A549 (cell line): ENCODE measurements around the gene GOLGA3.

Source experiments
- CTCF ChIP-seq: fragments of >200 bp; sonication (Bioruptor Twin); formaldehyde crosslinking; IDR thresholded peaks from 3 replicates; pipeline ENCODE4 v1.5.1; 2016
- EP300 ChIP-seq, 2 experiments: fragments of >200 bp; sonication (Bioruptor Twin); formaldehyde crosslinking; IDR thresholded peaks; 2 replicates in 1 of 2; 3 replicates in 1 of 2; pipeline ENCODE4 v1.6.1; 2016 to 2017
- HEYL ChIP-seq: fragments of 250-450 bp; sonication (Bioruptor Pico); IDR thresholded peaks from 2 replicates; pipeline ENCODE4 v1.8.0; 2021; ENCODE audit warnings: mild to moderate bottlenecking, moderate library complexity
- HOXA7 ChIP-seq: fragments of 250-450 bp; sonication (Bioruptor Pico); IDR thresholded peaks from 2 replicates; pipeline ENCODE4 v1.5.0; 2020; ENCODE audit warnings: mild to moderate bottlenecking, moderate library complexity
- JUNB ChIP-seq: fragments of >200 bp; sonication (Bioruptor Twin); formaldehyde crosslinking; IDR thresholded peaks from 2 replicates; pipeline ENCODE4 v1.6.1; 2016
- KDM1A ChIP-seq: fragments of 200-600 bp; sonication (generic); IDR thresholded peaks from 2 replicates; pipeline ENCODE4 v1.6.1; 2016; ENCODE audit warnings: low read depth, mild to moderate bottlenecking
- KDM5A ChIP-seq: fragments of 200-600 bp; sonication (generic); IDR thresholded peaks from 2 replicates; pipeline ENCODE4 v1.6.1; 2016; ENCODE audit warnings: antibody characterized with exemption, mild to moderate bottlenecking
- NPAS2 ChIP-seq: fragments of 250-450 bp; sonication (Bioruptor Pico); IDR thresholded peaks from 2 replicates; pipeline ENCODE4 v1.8.0; 2022; ENCODE audit warnings: mild to moderate bottlenecking, moderate library complexity, borderline replicate concordance
- POLR2A ChIP-seq: IDR thresholded peaks from 2 replicates; pipeline ENCODE4 v1.6.1; 2012; ENCODE audit warnings: mild to moderate bottlenecking, low read length
- RAD21 ChIP-seq, 2 experiments: fragments of >200 bp in 1 of 2; sonication (Bioruptor Twin) in 1 of 2; formaldehyde crosslinking in 1 of 2; IDR thresholded peaks in 1 of 2; conservative IDR thresholded peaks in 1 of 2; 2 replicates in 1 of 2; 3 replicates in 1 of 2; pipeline ENCODE4 v1.6.1; 2012 to 2018; ENCODE audit warnings: inconsistent platforms in 1 of 2
- SMC3 ChIP-seq: fragments of >200 bp; sonication (Bioruptor Twin); formaldehyde crosslinking; IDR thresholded peaks from 3 replicates; pipeline ENCODE4 v1.6.1; 2018; ENCODE audit warnings: inconsistent platforms
- USF2 ChIP-seq: fragments of 450-650 bp; IDR thresholded peaks from 2 replicates; pipeline ENCODE4 v1.6.1; 2014; ENCODE audit warnings: antibody characterized with exemption

- TF ChIP-seq POLR2A: no peak
- TF ChIP-seq CTCF: no peak
- no peak for TF ChIP-seq USF2
- no peak for TF ChIP-seq SMC3
- no peak for TF ChIP-seq KDM5A
- TF ChIP-seq JUNB: no peak
- TF ChIP-seq HOXA7 (CRISPR knock-in tag): no peak
- TF ChIP-seq EP300 (IDR thresholded peaks at IDR 0.05): no peak
- TF ChIP-seq NPAS2: no peak
- TF ChIP-seq RAD21 (conservative IDR thresholded peaks at IDR 0.05 in 1 of 2, IDR thresholded peaks at IDR 0.05 in 1 of 2): no peak
- no peak for TF ChIP-seq HEYL (CRISPR knock-in tag)
- no peak for TF ChIP-seq KDM1A
These were observed 11.9 kb upstream of the GOLGA3 start for GRCh38 chr12:132840536-132840935.
